HepG2 (cell line): ENCODE measurements around the gene FAM118B. TPM values are rescaled to one million over a fixed set of nuclear protein-coding genes. Genes with fewer than 3 reads are reported as not detected.

ENCODE experiments used
- ATF6 ChIP-seq: sonication (generic); formaldehyde crosslinking; conservative IDR thresholded peaks from 2 replicates; pipeline ENCODE4 v1.4.0; 2020; ENCODE audit warnings: missing genetic modification reagents
- CSRNP2 ChIP-seq: sonication (generic); formaldehyde crosslinking; conservative IDR thresholded peaks from 2 replicates; pipeline ENCODE4 v1.8.0; 2022; ENCODE audit warnings: low read depth, missing genetic modification reagents
- FIP1L1 ChIP-seq: fragments of 200-400 bp; formaldehyde crosslinking; IDR thresholded peaks from 2 replicates; pipeline ENCODE4 v1.6.1; 2018; ENCODE audit warnings: low read depth, mild to moderate bottlenecking, low read length, moderate library complexity, borderline replicate concordance; ENCODE audit not compliant: insufficient read depth
- HNF4G ChIP-seq, 2 experiments: sonication (generic) in 1 of 2; formaldehyde crosslinking in 1 of 2; IDR thresholded peaks; 2 replicates each; pipeline versions ENCODE4 v1.4.0 to v1.6.1; 2011 to 2020; ENCODE audit warnings: borderline replicate concordance in 2 of 2, low read depth in 2 of 2, mild to moderate bottlenecking in 2 of 2, low read length in 1 of 2, missing genetic modification reagents in 1 of 2, moderate library complexity in 1 of 2
- MED1 ChIP-seq: sonication (generic); formaldehyde crosslinking; IDR thresholded peaks from 2 replicates; pipeline ENCODE4 v1.4.0; 2020; ENCODE audit warnings: missing genetic modification reagents
- MEF2D ChIP-seq: sonication (generic); formaldehyde crosslinking; IDR thresholded peaks from 2 replicates; pipeline ENCODE4 v1.5.1; 2020; ENCODE audit warnings: mild to moderate bottlenecking, missing genetic modification reagents
- NFYB ChIP-seq: sonication (generic); formaldehyde crosslinking; IDR thresholded peaks from 2 replicates; pipeline ENCODE4 v1.4.0; 2020; ENCODE audit warnings: missing genetic modification reagents
- POLR2A ChIP-seq, 2 experiments: IDR thresholded peaks; 2 replicates each; pipeline ENCODE4 v1.6.1; 2011; ENCODE audit warnings: low read depth in 2 of 2, low read length in 2 of 2, mild to moderate bottlenecking in 1 of 2, moderate library complexity in 1 of 2; ENCODE audit not compliant: insufficient read depth in 1 of 2
- POLR2AphosphoS2 ChIP-seq: IDR thresholded peaks from 2 replicates; pipeline ENCODE4 v1.6.1; 2011; ENCODE audit warnings: low read depth, low read length, improper control_type of control experiment
- RFXAP ChIP-seq: sonication (generic); formaldehyde crosslinking; IDR thresholded peaks from 2 replicates; pipeline ENCODE4 v1.4.0; 2020; ENCODE audit warnings: missing genetic modification reagents, borderline replicate concordance
- SNAPC5 ChIP-seq: sonication (generic); formaldehyde crosslinking; IDR thresholded peaks from 2 replicates; pipeline ENCODE4 v1.8.1; 2023; ENCODE audit warnings: mild to moderate bottlenecking, missing genetic modification reagents, borderline replicate concordance
- TAF1 ChIP-seq: sonication (generic); formaldehyde crosslinking; IDR thresholded peaks from 2 replicates; pipeline ENCODE4 v1.4.0; 2020; ENCODE audit warnings: missing genetic modification reagents
- TAF15 ChIP-seq: fragments of 200-400 bp; formaldehyde crosslinking; IDR thresholded peaks from one replicate; pipeline ENCODE4 v1.6.1; 2018; ENCODE audit warnings: mild to moderate bottlenecking, low read depth, low read length; ENCODE audit not compliant: poor library complexity, severe bottlenecking
- THYN1 ChIP-seq: sonication (generic); formaldehyde crosslinking; IDR thresholded peaks from 2 replicates; pipeline ENCODE4 v1.8.1; 2023; ENCODE audit warnings: low read depth, mild to moderate bottlenecking, moderate library complexity, missing genetic modification reagents, borderline replicate concordance
- TRIM22 ChIP-seq: fragments of 450-650 bp; IDR thresholded peaks from 2 replicates; pipeline ENCODE4 v1.6.1; 2017
- ZNF280B ChIP-seq: sonication (generic); formaldehyde crosslinking; IDR thresholded peaks from 2 replicates; pipeline ENCODE4 v1.5.0; 2020; ENCODE audit warnings: missing genetic modification reagents, mild to moderate bottlenecking, borderline replicate concordance
- ZNF383 ChIP-seq: sonication (generic); formaldehyde crosslinking; IDR thresholded peaks from 2 replicates; pipeline ENCODE4 v1.4.0; 2020; ENCODE audit warnings: missing genetic modification reagents, mild to moderate bottlenecking, borderline replicate concordance
- ZNF430 ChIP-seq: sonication (generic); formaldehyde crosslinking; IDR thresholded peaks from 2 replicates; pipeline ENCODE4 v1.9.0; 2021; ENCODE audit warnings: mild to moderate bottlenecking, missing genetic modification reagents
- ZNF678 ChIP-seq: sonication (generic); formaldehyde crosslinking; IDR thresholded peaks from 2 replicates; pipeline ENCODE4 v1.4.0; 2020; ENCODE audit warnings: mild to moderate bottlenecking, missing genetic modification reagents
- polyA plus RNA-seq, 8 experiments: library from polyadenylated mRNA; depleted of rRNA in 3 of 8; stranded (reverse) in 7 of 8; unstranded in 1 of 8; fragments of >200 nt; fragmentation: Illumina TruSeq in 4 of 8; extraction: Trizol in 4 of 8; gene quantifications; 2 replicates each; pipeline versions ENCODE4 v1.2.1 to v1.2.3, GENCODE V29; 2011 to 2016; ENCODE audit warnings: low read depth in 4 of 8, missing spikeins in 1 of 8, mixed read lengths in 1 of 8; ENCODE audit not compliant: insufficient read depth in 1 of 8
- total RNA-seq, 5 experiments: library from RNA; depleted of rRNA; stranded (reverse); fragments of >200 nt; fragmentation: Illumina TruSeq; extraction: Trizol; gene quantifications; 2 replicates each; pipeline ENCODE4 v1.2.3, GENCODE V29; 2016; ENCODE audit warnings: low read depth in 1 of 5

FAM118B gene
- total and polyA plus RNA-seq, 2 of the 13 experiments (the other 11 are each of a cell fraction or from before 2014, with no cell fraction given), result 10.2 to 25.7 TPM

GRCh38 chr11:126303623-126304456 lies 92.3 kb downstream of the FAM118B start, which contains the start of gene DCPS (continued):
- TF ChIP-seq ZNF383 (CRISPR knock-in tag), result no peak
- TF ChIP-seq ZNF678 (CRISPR knock-in tag), result no peak
- peak; percentile 78; the same call in 1 of the 2 replicates for TF ChIP-seq RFXAP (CRISPR knock-in tag)
- TF ChIP-seq NFYB, result peak; percentile 74
- TF ChIP-seq CSRNP2 (CRISPR knock-in tag), result peak; percentile 89; the same call in 1 of the 2 replicates
- TF ChIP-seq HNF4G (IDR thresholded peaks at IDR 0.05; ENCODE audit: borderline replicate concordance, low read depth, low read length), result no peak
- no peak for TF ChIP-seq HNF4G (CRISPR knock-in tag; IDR thresholded peaks at IDR 0.05; ENCODE audit: borderline replicate concordance, low read depth)
- no peak for TF ChIP-seq THYN1
- TF ChIP-seq FIP1L1, result no peak; the same call in 1 of the 2 replicates
- peak; percentile 32; the same call in 1 of the 2 replicates for TF ChIP-seq ZNF280B
- 0 out of 2 replicates have a peak, but pooled peaks have one; percentile 17 for TF ChIP-seq MEF2D
- no peak for TF ChIP-seq POLR2AphosphoS2
- no peak for TF ChIP-seq TRIM22
- peak; percentile 97 for TF ChIP-seq TAF1 (CRISPR knock-in tag)
- TF ChIP-seq POLR2A (IDR thresholded peaks at IDR 0.05; ENCODE audit: insufficient read depth in 1 of 2, low read depth in 2 of 2, low read length in 2 of 2), result peak; percentile 94 to 96
- no peak for TF ChIP-seq TAF15
- TF ChIP-seq SNAPC5 (CRISPR knock-in tag), result no peak
- peak; percentile 91; the same call in 1 of the 2 replicates for TF ChIP-seq ATF6
- TF ChIP-seq ZNF430 (CRISPR knock-in tag), result peak; percentile 91
- peak; percentile 85 for TF ChIP-seq MED1 (CRISPR knock-in tag)
